NK-92 (cell line): ENCODE results near the gene OR13J1.

ENCODE experiments used
- DNase-seq: peaks from one replicate; lab custom pipeline; 2025; ENCODE audit not compliant: unreplicated experiment; lab: John Stamatoyannopoulos, UW

OR13J1 gene

GRCh38 chr9:35835216-35835632 lies 35.0 kb downstream of the OR13J1 start:
- no peak for DNase-seq

GRCh38 chr9:35834260-35835215 lies 35.7 kb downstream of the OR13J1 start:
- DNase-seq: no peak

GRCh38 chr9:35832814-35833213 lies 37.4 kb downstream of the OR13J1 start:
- DNase-seq: no peak

- no peak for DNase-seq
These were observed 39.2 kb downstream of the OR13J1 start for GRCh38 chr9:35831040-35831439.

DNA sequence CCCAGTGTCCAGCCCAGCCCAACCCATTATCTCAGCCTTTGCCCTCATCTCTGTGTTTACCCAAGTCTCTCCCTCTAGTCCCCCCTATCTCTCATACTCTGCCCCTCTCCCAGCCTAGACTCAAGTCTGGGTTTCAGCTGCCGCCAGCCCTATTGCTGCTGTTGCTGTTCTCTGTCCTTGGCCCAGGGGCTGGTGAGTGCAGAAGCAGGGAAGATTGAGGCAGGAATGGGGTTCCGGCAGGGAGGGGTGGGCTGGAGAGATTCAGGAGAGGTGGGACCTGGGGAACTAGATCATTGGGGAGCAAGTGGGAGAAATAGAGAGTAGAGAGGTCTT lies 40.5 kb downstream of the OR13J1 start:
- no peak for DNase-seq

DNA sequence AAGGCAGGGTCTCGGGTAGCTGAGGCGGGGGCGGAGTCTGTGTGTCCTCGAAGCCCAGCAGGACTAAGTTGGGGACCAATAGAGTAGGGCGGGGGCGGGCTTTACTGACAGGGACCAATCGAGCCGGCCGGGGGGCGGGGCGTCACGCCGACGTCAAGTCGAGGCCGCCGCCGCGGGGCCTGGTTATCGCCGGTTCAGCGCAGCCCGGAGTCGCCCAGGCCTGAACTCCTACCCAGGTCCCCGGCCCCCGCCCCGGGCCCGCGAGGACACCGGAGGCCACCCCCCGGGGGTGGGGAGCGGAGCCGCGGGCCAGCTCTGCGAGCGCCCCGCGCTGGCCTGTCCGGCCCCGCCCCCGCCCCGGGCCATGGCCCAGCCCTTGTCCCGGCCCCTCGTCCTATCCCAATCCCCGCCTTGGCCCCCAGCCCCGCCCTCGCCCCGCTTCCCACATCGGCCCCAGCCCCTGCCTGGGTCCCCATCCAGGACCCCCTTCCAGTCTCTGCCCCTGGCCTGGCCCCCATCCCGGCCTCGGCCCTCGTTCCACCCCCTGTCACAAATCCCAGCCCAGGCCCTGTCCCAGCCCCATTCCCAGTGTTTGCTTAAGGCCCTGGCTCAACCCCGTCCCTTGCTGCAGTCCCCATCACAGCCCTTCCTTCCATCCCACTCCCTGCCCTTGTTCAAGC lies 41.0 kb downstream of the OR13J1 start, which contains the start of gene TMEM8B:
Gene TMEM8B (plus strand): TSS at position 145 of the 680 bp plus-strand sequence. CDS start 220 bp downstream, at position 365.
- peak; percentile 28 for DNase-seq

DNA sequence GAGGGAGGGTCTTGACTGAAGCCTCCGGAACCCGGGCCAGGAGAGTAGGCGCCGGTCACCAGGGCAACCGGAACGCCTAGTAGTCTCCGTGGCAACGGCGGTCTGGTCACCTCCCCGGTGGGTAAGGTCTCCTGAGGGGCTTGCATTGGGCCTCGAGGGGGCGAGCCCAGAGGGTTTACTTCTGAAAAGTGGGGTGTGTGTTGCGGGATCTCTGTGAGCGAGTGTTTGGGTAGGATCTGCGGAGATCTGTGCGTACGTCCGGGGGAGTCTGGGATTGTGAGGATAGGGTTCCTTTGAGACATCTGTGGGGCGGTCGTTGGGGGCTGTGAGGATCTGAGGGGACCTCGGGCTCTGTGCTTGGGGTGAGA lies 41.5 kb downstream of the OR13J1 start, which contains the start of gene FAM221B:
Gene FAM221B (minus strand): TSS at position 17 of the 368 bp plus-strand sequence. CDS start 2,571 bp downstream, outside the sequence.
- no peak for DNase-seq

- DNase-seq: no peak
These were observed 42.7 kb downstream of the OR13J1 start for GRCh38 chr9:35827486-35827885.

- no peak for DNase-seq
These were observed 44.0 kb downstream of the OR13J1 start for GRCh38 chr9:35826071-35826701.

GRCh38 chr9:35822926-35823325 lies 47.3 kb downstream of the OR13J1 start:
- no peak for DNase-seq

DNA sequence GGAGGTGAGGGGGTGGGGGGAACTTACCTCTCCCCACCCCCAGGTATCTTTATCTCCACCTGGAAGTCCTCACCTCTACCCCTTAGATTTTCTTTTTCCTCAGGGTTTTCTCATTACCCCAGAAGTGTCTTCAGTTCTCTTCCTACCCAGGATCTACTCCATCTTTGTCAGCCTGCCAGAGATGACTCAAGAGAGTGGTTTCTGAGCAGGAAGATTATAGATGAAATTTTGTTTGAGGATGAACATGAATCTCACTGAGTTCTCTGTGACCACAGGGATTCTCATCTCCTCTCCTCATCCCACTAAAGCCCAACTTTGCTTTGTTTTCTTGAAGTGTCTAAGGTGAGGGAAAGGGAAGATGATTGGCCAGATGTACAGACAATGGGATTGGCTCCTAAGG lies 50.1 kb downstream of the OR13J1 start:
- no peak for DNase-seq
